A673 (cell line): ENCODE results near the gene SLC5A1. TPM values are rescaled to one million over a fixed set of nuclear protein-coding genes. Genes with fewer than 3 reads are reported as not detected.

Experiments
- BruUV-seq: library from RNA; stranded (reverse); fragments of 400-500 nt; replicated peaks from 2 replicates; lab custom pipeline; 2021; lab: Mats Ljungman, UMichigan
- CTCF ChIA-PET: fragments of 300-600 bp; sonication (Branson Sonifier 250); formaldehyde crosslinking; loops from one replicate; lab custom pipeline; 2022; ENCODE audit warnings: antibody characterized with exemption; lab: Charles Lee
- POLR2A ChIA-PET: fragments of 300-600 bp; sonication (Branson Sonifier 250); formaldehyde crosslinking; loops from one replicate; lab custom pipeline; 2022; ENCODE audit warnings: antibody characterized with exemption; ENCODE audit not compliant: low non-redundant PET; lab: Charles Lee
- DNase-seq: peaks from one replicate; pipeline ENCODE4 v3.0.0-alpha.2; 2015; ENCODE audit warnings: low spot score
- H3K27ac ChIP-seq: fragments of 200-600 bp; sonication (generic); 2 replicates; pipeline ENCODE4 v1.5.1; 2016; ENCODE audit warnings: mixed run types, low read depth, mild to moderate bottlenecking, mixed read lengths, antibody characterized with exemption, low read length; ENCODE audit not compliant: poor library complexity, severe bottlenecking
- H3K27me3 ChIP-seq: fragments of 200-600 bp; sonication (generic); replicated peaks from 2 replicates; pipeline ENCODE4 v1.6.1; 2017; ENCODE audit warnings: mixed run types, low read depth, mild to moderate bottlenecking, mixed read lengths, antibody characterized with exemption, low read length; ENCODE audit not compliant: insufficient read depth, poor library complexity
- H3K36me3 ChIP-seq: fragments of 200-600 bp; sonication (generic); 2 replicates; pipeline ENCODE4 v1.6.1; 2016; ENCODE audit warnings: mixed run types, mild to moderate bottlenecking, mixed read lengths, antibody characterized with exemption, low read length; ENCODE audit not compliant: insufficient read depth, poor library complexity, severe bottlenecking
- H3K4me1 ChIP-seq: fragments of 200-600 bp; sonication (generic); 2 replicates; pipeline ENCODE4 v1.6.1; 2017; ENCODE audit warnings: mixed run types, mild to moderate bottlenecking, mixed read lengths, antibody characterized with exemption, low read length; ENCODE audit not compliant: insufficient read depth, poor library complexity, severe bottlenecking
- H3K4me3 ChIP-seq: fragments of 200-600 bp; sonication (generic); 2 replicates; pipeline ENCODE4 v1.5.1; 2016; ENCODE audit warnings: low read depth, mixed run types, mild to moderate bottlenecking, mixed read lengths, low read length; ENCODE audit not compliant: poor library complexity, severe bottlenecking
- H3K9me3 ChIP-seq: fragments of 200-600 bp; sonication (generic); 2 replicates; pipeline ENCODE4 v1.6.1; 2016; ENCODE audit warnings: mixed run types, low read depth, mild to moderate bottlenecking, mixed read lengths, antibody characterized with exemption, low read length; ENCODE audit not compliant: poor library complexity, severe bottlenecking
- CTCF ChIP-seq: fragments of 300-800, 200-600 bp; sonication (generic); conservative IDR thresholded peaks from 2 replicates; pipeline ENCODE4 v1.5.1; 2017; ENCODE audit warnings: low read depth, mild to moderate bottlenecking, antibody characterized with exemption, low read length, moderate library complexity, mixed read lengths
- EZH2 ChIP-seq: fragments of 200-600 bp; sonication (generic); IDR thresholded peaks from 2 replicates; pipeline ENCODE4 v1.6.1; 2017; ENCODE audit warnings: borderline replicate concordance, low read depth, mild to moderate bottlenecking, mixed read lengths, antibody characterized with exemption, low read length; ENCODE audit not compliant: poor library complexity, severe bottlenecking
- intact Hi-C: fragments of 100-400 bp; cut with micrococcal nuclease; formaldehyde crosslinking; loops from one replicate; pipeline ENCODE4 v1.10.0; 2022; ENCODE audit not compliant: unreplicated experiment
- total RNA-seq: library from RNA; stranded (reverse); gene quantifications from 2 replicates; pipeline ENCODE4 v1.2.3, GENCODE V29; 2021

The SLC5A1 gene
- total RNA-seq, 1 experiment from 2014 or later: not detected

GRCh38 chr22:32112380-32112779 is 69.3 kb downstream of the SLC5A1 start:
- Histone ChIP-seq H3K9me3 (no peaks in the 10 kb centered on the region), H3K4me3 (no peak overlapping the region), H3K27ac (no peak overlapping the region), H3K4me1 (no peaks in the 10 kb centered on the region), H3K27me3 (peaks cover 79% of the 10 kb centered on the region), H3K36me3 (no peaks in the 10 kb centered on the region)
- TF ChIP-seq EZH2 (no peak), CTCF (no peak)
- intact Hi-C loops: no loop called here
- no peak for DNase-seq
- BruUV-seq: no TSS peak
- ChIA-PET CTCF (no interaction called here), POLR2A (no interaction called here)

- TF ChIP-seq CTCF (0 out of 2 replicates have a peak, but pooled peaks have one; percentile 11), EZH2 (no peak)
- CTCF ChIA-PET: no interaction called here
- no peaks in the 10 kb centered on the region for H3K9me3 ChIP-seq
- no TSS peak for BruUV-seq
- peaks cover 18% of the 10 kb centered on the region for H3K27me3 ChIP-seq
- intact Hi-C loops: no loop called here
- H3K4me3 ChIP-seq: no peak overlapping the region
- H3K27ac ChIP-seq: no peak overlapping the region
- no peaks in the 10 kb centered on the region for H3K4me1 ChIP-seq
- POLR2A ChIA-PET: no interaction called here
- no peaks in the 10 kb centered on the region for H3K36me3 ChIP-seq
- no peak for DNase-seq
Observed at GRCh38 chr22:32119568-32120235, 76.6 kb downstream of the SLC5A1 start.

GRCh38 chr22:32120603-32121002 is 77.5 kb downstream of the SLC5A1 start:
- DNase-seq: no peak
- POLR2A ChIA-PET: no interaction called here
- no peak for TF ChIP-seq CTCF
- no peak for TF ChIP-seq EZH2
- no peaks in the 10 kb centered on the region for H3K36me3 ChIP-seq
- H3K4me1 ChIP-seq: no peaks in the 10 kb centered on the region
- no peaks in the 10 kb centered on the region for H3K9me3 ChIP-seq
- H3K4me3 ChIP-seq: no peak overlapping the region
- H3K27me3 ChIP-seq: peaks cover 9% of the 10 kb centered on the region
- no TSS peak for BruUV-seq
- no peak overlapping the region for H3K27ac ChIP-seq
- CTCF ChIA-PET: no interaction called here
- intact Hi-C loops: no loop called here
